Measurements from ENCODE around the gene KRTAP19-6.
"Not testable (repeated sequence)": the region's sequence is repeated elsewhere in the genome, so short reads cannot be mapped to it uniquely, and the experiment has no call there.

- not testable (repeated sequence) for TF ChIP-seq POLR2AphosphoS5 (IDR thresholded peaks at IDR 0.05; ENCODE audit: low read depth, low read length); POLR2A (IDR thresholded peaks at IDR 0.05; ENCODE audit: low read depth, low read length); SPI1 (IDR thresholded peaks at IDR 0.05; ENCODE audit: low read depth, low read length); TAF1 (IDR thresholded peaks at IDR 0.05; ENCODE audit: low read depth, low read length); PAX5 (IDR thresholded peaks at IDR 0.05; ENCODE audit: insufficient read depth, low read length, severe bottlenecking); POU2F2 (IDR thresholded peaks at IDR 0.05; ENCODE audit: low read depth, low read length)
Measured at GRCh38 chr21:30505621-30506205, 36.0 kb downstream of the KRTAP19-6 start.
